ENCODE data around the gene FAM3D. TPM values are rescaled to one million over a fixed set of nuclear protein-coding genes. Genes with fewer than 3 reads are reported as not detected.

Gene FAM3D
- total RNA-seq, 1 experiment from 2014 or later = not detected

- ChIA-PET POLR2A (no interaction called here), CTCF (interaction anchor here (0.6 kb wide), 1 partner anchor 30 kb away, joined by 4 read pairs; no protein-coding TSS in a partner anchor)
- DNase-seq (ENCODE audit: low read depth, low spot score) = no peak
- TF ChIP-seq POLR2AphosphoS5 (IDR thresholded peaks at IDR 0.05; ENCODE audit: low read depth, low read length) (no peak), TCF7L2 (IDR thresholded peaks at IDR 0.05; ENCODE audit: low read depth, low read length) (no peak), SIN3A (IDR thresholded peaks at IDR 0.05; ENCODE audit: borderline replicate concordance, insufficient read depth, low read depth, low read length) (no peak), CTCF (IDR thresholded peaks at IDR 0.05) (no peak)
- TF ChIP-seq, protein P1, sequence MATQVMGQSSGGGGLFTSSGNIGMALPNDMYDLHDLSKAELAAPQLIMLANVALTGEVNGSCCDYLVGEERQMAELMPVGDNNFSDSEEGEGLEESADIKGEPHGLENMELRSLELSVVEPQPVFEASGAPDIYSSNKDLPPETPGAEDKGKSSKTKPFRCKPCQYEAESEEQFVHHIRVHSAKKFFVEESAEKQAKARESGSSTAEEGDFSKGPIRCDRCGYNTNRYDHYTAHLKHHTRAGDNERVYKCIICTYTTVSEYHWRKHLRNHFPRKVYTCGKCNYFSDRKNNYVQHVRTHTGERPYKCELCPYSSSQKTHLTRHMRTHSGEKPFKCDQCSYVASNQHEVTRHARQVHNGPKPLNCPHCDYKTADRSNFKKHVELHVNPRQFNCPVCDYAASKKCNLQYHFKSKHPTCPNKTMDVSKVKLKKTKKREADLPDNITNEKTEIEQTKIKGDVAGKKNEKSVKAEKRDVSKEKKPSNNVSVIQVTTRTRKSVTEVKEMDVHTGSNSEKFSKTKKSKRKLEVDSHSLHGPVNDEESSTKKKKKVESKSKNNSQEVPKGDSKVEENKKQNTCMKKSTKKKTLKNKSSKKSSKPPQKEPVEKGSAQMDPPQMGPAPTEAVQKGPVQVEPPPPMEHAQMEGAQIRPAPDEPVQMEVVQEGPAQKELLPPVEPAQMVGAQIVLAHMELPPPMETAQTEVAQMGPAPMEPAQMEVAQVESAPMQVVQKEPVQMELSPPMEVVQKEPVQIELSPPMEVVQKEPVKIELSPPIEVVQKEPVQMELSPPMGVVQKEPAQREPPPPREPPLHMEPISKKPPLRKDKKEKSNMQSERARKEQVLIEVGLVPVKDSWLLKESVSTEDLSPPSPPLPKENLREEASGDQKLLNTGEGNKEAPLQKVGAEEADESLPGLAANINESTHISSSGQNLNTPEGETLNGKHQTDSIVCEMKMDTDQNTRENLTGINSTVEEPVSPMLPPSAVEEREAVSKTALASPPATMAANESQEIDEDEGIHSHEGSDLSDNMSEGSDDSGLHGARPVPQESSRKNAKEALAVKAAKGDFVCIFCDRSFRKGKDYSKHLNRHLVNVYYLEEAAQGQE (IDR thresholded peaks at IDR 0.05; ENCODE audit: insufficient read depth in 1 of 2, low read depth in 2 of 2, low read length in 1 of 2) = no peak
- intact Hi-C loops (cut with micrococcal nuclease; ENCODE audit: unreplicated experiment) = no loop called here
- BruUV-seq (replicated peaks) = no TSS peak
- ATAC-seq = no peak
- Histone ChIP-seq H3K9me3 (ENCODE audit: control insufficient read depth, insufficient read depth, low read depth, low read length) (no peaks in the 10 kb centered on the region), H3K27me3 (ENCODE audit: control insufficient read depth, insufficient read depth, low read length) (no peaks in the 10 kb centered on the region), H3K4me1 (ENCODE audit: control insufficient read depth, insufficient read depth, low read length) (no peaks in the 10 kb centered on the region), H3K36me3 (ENCODE audit: control insufficient read depth, insufficient read depth, low read length) (no peaks in the 10 kb centered on the region), H3K27ac (ENCODE audit: low read length) (no peak overlapping the region), H3K4me3 (ENCODE audit: low read depth in 2 of 2, low read length in 2 of 2) (no peak overlapping the region)
- in situ Hi-C loops (cut with HindIII; ENCODE audit: low pct_unique_long_range_greater_than_20kb, low sequenced_read_pairs) = no loop called here
These were observed 1.2 kb downstream of the FAM3D start for GRCh38 chr3:58665405-58665804.

DNA sequence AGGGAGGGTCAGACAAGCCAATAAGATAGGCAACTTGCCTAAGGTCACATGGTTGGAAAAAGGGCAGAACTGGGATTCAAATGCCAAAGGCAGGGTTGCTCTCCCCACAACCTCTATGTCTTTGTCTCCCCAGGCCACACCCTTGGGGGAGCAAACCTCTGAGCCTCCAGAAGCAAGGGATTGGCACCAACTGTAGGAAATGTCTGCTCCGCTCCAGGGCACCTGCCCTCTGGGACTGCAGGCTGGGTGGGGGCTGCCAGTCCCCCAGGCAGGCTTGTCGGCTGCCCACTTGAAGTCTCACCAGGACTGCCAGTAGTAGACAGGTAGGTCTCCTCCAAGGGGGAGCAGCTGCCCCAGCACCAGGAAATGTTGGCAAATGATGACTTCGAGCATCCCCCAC, 2.0 kb downstream of the FAM3D start:
- H3K4me3 ChIP-seq (ENCODE audit: low read depth in 2 of 2, low read length in 2 of 2) = no peak overlapping the region
- H3K36me3 ChIP-seq (ENCODE audit: control insufficient read depth, insufficient read depth, low read length) = no peaks in the 10 kb centered on the region
- ChIA-PET POLR2A (no interaction called here), CTCF (interaction anchor here (0.6 kb wide), 1 partner anchor 30 kb away, joined by 4 read pairs; no protein-coding TSS in a partner anchor)
- ATAC-seq = no peak
- no TSS peak for BruUV-seq (replicated peaks)
- H3K27me3 ChIP-seq (ENCODE audit: control insufficient read depth, insufficient read depth, low read length) = no peaks in the 10 kb centered on the region
- H3K9me3 ChIP-seq (ENCODE audit: control insufficient read depth, insufficient read depth, low read depth, low read length) = no peaks in the 10 kb centered on the region
- no peak for DNase-seq (ENCODE audit: low read depth, low spot score)
- intact Hi-C loops (cut with micrococcal nuclease; ENCODE audit: unreplicated experiment) (no loop called here), in situ Hi-C loops (cut with HindIII; ENCODE audit: low pct_unique_long_range_greater_than_20kb, low sequenced_read_pairs) (no loop called here)
- H3K4me1 ChIP-seq (ENCODE audit: control insufficient read depth, insufficient read depth, low read length) = no peaks in the 10 kb centered on the region
- H3K27ac ChIP-seq (ENCODE audit: low read length) = no peak overlapping the region
- TF ChIP-seq, protein P1 (IDR thresholded peaks at IDR 0.05; ENCODE audit: insufficient read depth in 1 of 2, low read depth in 2 of 2, low read length in 1 of 2) = no peak
- no peak for TF ChIP-seq POLR2AphosphoS5 (IDR thresholded peaks at IDR 0.05; ENCODE audit: low read depth, low read length)
- no peak for TF ChIP-seq SIN3A (IDR thresholded peaks at IDR 0.05; ENCODE audit: borderline replicate concordance, insufficient read depth, low read depth, low read length)
- TF ChIP-seq CTCF (IDR thresholded peaks at IDR 0.05) = no peak

Data from Panc1 (cell line).